Astrocyte (in vitro differentiated cells and primary cell): ENCODE measurements around the gene PRB2. TPM values are rescaled to one million over a fixed set of nuclear protein-coding genes. Genes with fewer than 3 reads are reported as not detected.
"Not testable (repeated sequence)": the region's sequence is repeated elsewhere in the genome, so short reads cannot be mapped to it uniquely, and the experiment has no call there.

Experiments used
- DNase-seq: peaks from one replicate; pipeline ENCODE4 v3.0.0-alpha.2; 2010; ENCODE audit warnings: low read depth
- FAIRE-seq: peaks from 2 replicates; lab custom pipeline; 2011; peaks lifted over from hg19 to GRCh38; lab: Jason Lieb, UNC
- H2AFZ ChIP-seq: 2 replicates; pipeline ENCODE4 v1.6.0; 2012; ENCODE audit warnings: low read depth, low read length, inconsistent platforms
- H3K27ac ChIP-seq: 2 replicates; pipeline ENCODE4 v1.5.1; 2011; ENCODE audit warnings: low read depth, low read length, inconsistent platforms
- H3K27me3 ChIP-seq: 2 replicates; pipeline ENCODE4 v1.6.0; 2011; ENCODE audit warnings: low read length, inconsistent platforms; ENCODE audit not compliant: insufficient read depth
- H3K36me3 ChIP-seq: 2 replicates; pipeline ENCODE4 v1.5.1; 2011; ENCODE audit warnings: low read length, inconsistent platforms; ENCODE audit not compliant: insufficient read depth
- H3K4me1 ChIP-seq: 2 replicates; pipeline ENCODE4 v1.5.1; 2011; ENCODE audit warnings: low read length, inconsistent platforms; ENCODE audit not compliant: insufficient read depth
- H3K4me2 ChIP-seq: 2 replicates; pipeline ENCODE4 v1.6.0; 2012; ENCODE audit warnings: low read length, inconsistent platforms
- H3K4me3 ChIP-seq: 2 replicates; pipeline ENCODE4 v1.5.1; 2011; ENCODE audit warnings: low read depth, mild to moderate bottlenecking, low read length, inconsistent platforms; ENCODE audit not compliant: insufficient read depth
- H3K79me2 ChIP-seq: 2 replicates; pipeline ENCODE4 v1.6.0; 2012; ENCODE audit warnings: mild to moderate bottlenecking, low read length, inconsistent platforms; ENCODE audit not compliant: insufficient read depth
- H3K9ac ChIP-seq: 2 replicates; pipeline ENCODE4 v1.6.0; 2012; ENCODE audit warnings: mild to moderate bottlenecking, low read length, inconsistent platforms
- H3K9me3 ChIP-seq: 2 replicates; pipeline ENCODE4 v1.5.1; 2012; ENCODE audit warnings: low read depth, mild to moderate bottlenecking, low read length, inconsistent platforms; ENCODE audit not compliant: insufficient read depth
- H4K20me1 ChIP-seq: 2 replicates; pipeline ENCODE4 v1.6.0; 2012; ENCODE audit warnings: low read length, inconsistent platforms; ENCODE audit not compliant: insufficient read depth
- H3K27ac Mint-ChIP-seq: one replicate; pipeline ENCODE4 v1.8.0; 2021; ENCODE audit warnings: mild to moderate bottlenecking, mixed read lengths; ENCODE audit not compliant: unreplicated experiment
- H3K27me3 Mint-ChIP-seq: one replicate; pipeline ENCODE4 v1.8.0; 2021; ENCODE audit warnings: low read depth, mixed read lengths; ENCODE audit not compliant: unreplicated experiment
- H3K36me3 Mint-ChIP-seq: one replicate; pipeline ENCODE4 v1.8.0; 2021; ENCODE audit warnings: low read depth, mixed read lengths; ENCODE audit not compliant: unreplicated experiment
- H3K4me1 Mint-ChIP-seq: one replicate; pipeline ENCODE4 v1.8.0; 2021; ENCODE audit warnings: low read depth, mixed read lengths; ENCODE audit not compliant: unreplicated experiment
- H3K4me3 Mint-ChIP-seq: one replicate; pipeline ENCODE4 v1.8.0; 2021; ENCODE audit warnings: mild to moderate bottlenecking, moderate library complexity, mixed read lengths; ENCODE audit not compliant: unreplicated experiment
- H3K9me3 Mint-ChIP-seq: one replicate; pipeline ENCODE4 v1.8.0; 2021; ENCODE audit warnings: mild to moderate bottlenecking, mixed read lengths; ENCODE audit not compliant: unreplicated experiment
- CTCF ChIP-seq: IDR thresholded peaks from 2 replicates; pipeline ENCODE4 v1.5.1; 2011; ENCODE audit warnings: low read depth, mild to moderate bottlenecking, inconsistent platforms, low read length, moderate library complexity; ENCODE audit not compliant: insufficient read depth
- EZH2 ChIP-seq: IDR thresholded peaks from 2 replicates; pipeline ENCODE4 v1.6.1; 2012; ENCODE audit warnings: mild to moderate bottlenecking, low read length, inconsistent platforms; ENCODE audit not compliant: insufficient read depth
- total RNA-seq: library from RNA; stranded (reverse); gene quantifications from 2 replicates; pipeline ENCODE4 v1.2.1, GENCODE V29; 2021

Gene PRB2
- total RNA-seq, 1 donor from 2014 or later = not detected

GRCh38 chr12:11361151-11361550 is 34.2 kb downstream of the PRB2 start:
- Mint-ChIP-seq H3K9me3 (peaks cover 3% of the 10 kb centered on the region), H3K27me3 (peaks cover 7% of the 10 kb centered on the region), H3K4me1 (peaks cover 7% of the 10 kb centered on the region), H3K4me3 (no peak overlapping the region), H3K36me3 (no peaks in the 10 kb centered on the region), H3K27ac (no peak overlapping the region)
- FAIRE-seq = no peak
- Histone ChIP-seq H3K79me2 (no peaks in the 10 kb centered on the region), H4K20me1 (no peaks in the 10 kb centered on the region), H3K27me3 (no peaks in the 10 kb centered on the region), H3K27ac (no peak overlapping the region), H3K36me3 (no peaks in the 10 kb centered on the region), H3K9me3 (no peaks in the 10 kb centered on the region), H3K4me2 (no peak overlapping the region), H3K4me1 (no peaks in the 10 kb centered on the region), H3K4me3 (no peak overlapping the region), H3K9ac (no peak overlapping the region), H2AFZ (no peak overlapping the region)
- no peak for DNase-seq
- TF ChIP-seq EZH2 (no peak), CTCF (no peak)

GRCh38 chr12:11360205-11360883 is 35.0 kb downstream of the PRB2 start:
- not testable (repeated sequence) for H3K27ac Mint-ChIP-seq, H3K9me3 ChIP-seq, H3K4me3 ChIP-seq, H3K79me2 ChIP-seq, H3K9me3 Mint-ChIP-seq, H3K4me1 Mint-ChIP-seq, H4K20me1 ChIP-seq, H3K4me1 ChIP-seq, H3K27me3 Mint-ChIP-seq, H3K36me3 Mint-ChIP-seq, H3K4me3 Mint-ChIP-seq, H2AFZ ChIP-seq, H3K27ac ChIP-seq, H3K36me3 ChIP-seq, H3K9ac ChIP-seq, H3K4me2 ChIP-seq, H3K27me3 ChIP-seq
- FAIRE-seq (peak; percentile 49), DNase-seq (peak; percentile 16)

GRCh38 chr12:11351736-11352135 is 43.6 kb downstream of the PRB2 start:
- not testable (repeated sequence) for H3K9me3 Mint-ChIP-seq, H3K4me1 Mint-ChIP-seq, H3K27ac ChIP-seq, H3K4me2 ChIP-seq, H4K20me1 ChIP-seq, H3K4me3 ChIP-seq, H3K36me3 Mint-ChIP-seq, H3K27me3 ChIP-seq, H3K27me3 Mint-ChIP-seq, H3K9me3 ChIP-seq, H3K4me1 ChIP-seq, H2AFZ ChIP-seq, H3K9ac ChIP-seq, DNase-seq, H3K27ac Mint-ChIP-seq, H3K79me2 ChIP-seq, H3K4me3 Mint-ChIP-seq, H3K36me3 ChIP-seq
- peak; percentile 26 for FAIRE-seq
